Fibroblast of lung (primary cell): ENCODE measurements around the gene RANBP10. TPM values are rescaled to one million over a fixed set of nuclear protein-coding genes. Genes with fewer than 3 reads are reported as not detected.

Source experiments
- DNase-seq, 2 donors: peaks; one replicate each; pipeline versions ENCODE4 v3.0.0 to v3.0.0-alpha.2; 2010; ENCODE audit warnings: low read depth in 2 of 2
- H2AFZ ChIP-seq: 2 replicates; pipeline ENCODE4 v1.5.1; 2012; ENCODE audit warnings: low read length, control low read depth, inconsistent platforms
- H3K27ac ChIP-seq: 2 replicates; pipeline ENCODE4 v1.5.1; 2011; ENCODE audit warnings: low read length, control low read depth; ENCODE audit not compliant: insufficient read depth
- H3K27me3 ChIP-seq: 2 replicates; pipeline ENCODE4 v1.5.1; 2011; ENCODE audit warnings: mild to moderate bottlenecking, low read length; ENCODE audit not compliant: control insufficient read depth, insufficient read depth
- H3K36me3 ChIP-seq: 2 replicates; pipeline ENCODE4 v1.5.1; 2011; ENCODE audit warnings: low read length; ENCODE audit not compliant: control insufficient read depth, insufficient read depth
- H3K4me1 ChIP-seq: 2 replicates; pipeline ENCODE4 v1.5.1; 2011; ENCODE audit warnings: low read length; ENCODE audit not compliant: control insufficient read depth, insufficient read depth; ENCODE audit errors: extremely low read depth
- H3K4me2 ChIP-seq: 2 replicates; pipeline ENCODE4 v1.5.1; 2011; ENCODE audit warnings: low read length, control low read depth; ENCODE audit not compliant: insufficient read depth; ENCODE audit errors: extremely low read depth
- H3K4me3 ChIP-seq, 4 experiments: fragments of 200-600 bp in 1 of 4; sonication (generic) in 1 of 4; replicated peaks in 1 of 4; 2 replicates each; pipeline ENCODE4 v1.5.1; 2011 to 2016; ENCODE audit warnings: low read length in 4 of 4, low read depth in 3 of 4, mild to moderate bottlenecking in 3 of 4, control low read depth in 2 of 4, inconsistent platforms in 1 of 4, mixed read lengths in 1 of 4; ENCODE audit not compliant: insufficient read depth in 1 of 4; ENCODE audit errors: control extremely low read depth in 1 of 4
- H3K79me2 ChIP-seq: 2 replicates; pipeline ENCODE4 v1.5.1; 2012; ENCODE audit warnings: mild to moderate bottlenecking, low read length, inconsistent platforms; ENCODE audit not compliant: control insufficient read depth, insufficient read depth
- H3K9ac ChIP-seq: 2 replicates; pipeline ENCODE4 v1.5.1; 2011; ENCODE audit warnings: mild to moderate bottlenecking, low read length, control low read depth; ENCODE audit not compliant: insufficient read depth
- H3K9me3 ChIP-seq: 2 replicates; pipeline ENCODE4 v1.5.1; 2012; ENCODE audit warnings: low read depth, low read length; ENCODE audit not compliant: control insufficient read depth, insufficient read depth
- H4K20me1 ChIP-seq: 2 replicates; pipeline ENCODE4 v1.5.1; 2011; ENCODE audit warnings: low read length; ENCODE audit not compliant: control insufficient read depth, insufficient read depth; ENCODE audit errors: extremely low read depth
- EZH2 ChIP-seq: IDR thresholded peaks from 2 replicates; pipeline ENCODE4 v1.5.1; 2012; ENCODE audit warnings: low read length, control low read depth, mild to moderate bottlenecking; ENCODE audit errors: missing control alignments
- polyA plus RNA-seq, 2 donors: library from polyadenylated mRNA; depleted of rRNA in 1 of 2; stranded (reverse) in 1 of 2; unstranded in 1 of 2; fragments of >200 nt; gene quantifications; 2 replicates each; pipeline ENCODE4 v1.2.1, GENCODE V29; 2011 to 2012; ENCODE audit warnings: missing spikeins in 1 of 2
- total RNA-seq: library from RNA; depleted of rRNA; stranded (reverse); fragments of >200 nt; gene quantifications from 2 replicates; pipeline ENCODE4 v1.2.1, GENCODE V29; 2014
- TF ChIP-seq, protein P1 (sequence below), 2 donors: IDR thresholded peaks in 1 of 2; conservative IDR thresholded peaks in 1 of 2; 1 replicate in 1 of 2; 2 replicates in 1 of 2; pipeline ENCODE4 v1.5.1; 2011 to 2012; ENCODE audit warnings: low read length in 2 of 2, control low read depth in 1 of 2, inconsistent platforms in 1 of 2, low read depth in 1 of 2, mild to moderate bottlenecking in 1 of 2

RANBP10 gene
- total and polyA plus RNA-seq, 2 donors (not counting 1 experiment from before 2014, with no cell fraction given), result 4.6 to 7.1 TPM

- DNase-seq, result peak; percentile 86 to 93
- peaks cover 4% of the 10 kb centered on the region for H3K4me1 ChIP-seq
- H3K36me3 ChIP-seq, result peaks cover 2% of the 10 kb centered on the region
- peak within 1 kb of the TSS; percentile 57 to 92 (median 84) for H3K4me3 ChIP-seq
- H2AFZ ChIP-seq, result peak within 1 kb of the TSS; percentile 81
- H3K9ac ChIP-seq, result peak within 1 kb of the TSS; percentile 83
- H3K4me2 ChIP-seq, result peak within 1 kb of the TSS; percentile 94
- H3K27ac ChIP-seq, result peak within 1 kb of the TSS; percentile 83
- TF ChIP-seq EZH2, result no peak
- TF ChIP-seq, protein P1, sequence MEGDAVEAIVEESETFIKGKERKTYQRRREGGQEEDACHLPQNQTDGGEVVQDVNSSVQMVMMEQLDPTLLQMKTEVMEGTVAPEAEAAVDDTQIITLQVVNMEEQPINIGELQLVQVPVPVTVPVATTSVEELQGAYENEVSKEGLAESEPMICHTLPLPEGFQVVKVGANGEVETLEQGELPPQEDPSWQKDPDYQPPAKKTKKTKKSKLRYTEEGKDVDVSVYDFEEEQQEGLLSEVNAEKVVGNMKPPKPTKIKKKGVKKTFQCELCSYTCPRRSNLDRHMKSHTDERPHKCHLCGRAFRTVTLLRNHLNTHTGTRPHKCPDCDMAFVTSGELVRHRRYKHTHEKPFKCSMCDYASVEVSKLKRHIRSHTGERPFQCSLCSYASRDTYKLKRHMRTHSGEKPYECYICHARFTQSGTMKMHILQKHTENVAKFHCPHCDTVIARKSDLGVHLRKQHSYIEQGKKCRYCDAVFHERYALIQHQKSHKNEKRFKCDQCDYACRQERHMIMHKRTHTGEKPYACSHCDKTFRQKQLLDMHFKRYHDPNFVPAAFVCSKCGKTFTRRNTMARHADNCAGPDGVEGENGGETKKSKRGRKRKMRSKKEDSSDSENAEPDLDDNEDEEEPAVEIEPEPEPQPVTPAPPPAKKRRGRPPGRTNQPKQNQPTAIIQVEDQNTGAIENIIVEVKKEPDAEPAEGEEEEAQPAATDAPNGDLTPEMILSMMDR (conservative IDR thresholded peaks at IDR 0.05 in 1 of 2, IDR thresholded peaks at IDR 0.05 in 1 of 2; ENCODE audit: low read depth in 1 of 2, low read length in 2 of 2), result no peak
- H3K79me2 ChIP-seq, result peaks cover 18% of the 10 kb centered on the region
- H3K9me3 ChIP-seq, result no peaks in the 10 kb centered on the region
- no peaks in the 10 kb centered on the region for H3K27me3 ChIP-seq
- no peaks in the 10 kb centered on the region for H4K20me1 ChIP-seq
Measured at GRCh38 chr16:67719048-67719777, 87.1 kb downstream of the RANBP10 start, which contains the start of gene GFOD2. GFOD2 (minus strand) TSS chr16:67719316; CDS start chr16:67685715, 33,601 bp downstream.

DNA sequence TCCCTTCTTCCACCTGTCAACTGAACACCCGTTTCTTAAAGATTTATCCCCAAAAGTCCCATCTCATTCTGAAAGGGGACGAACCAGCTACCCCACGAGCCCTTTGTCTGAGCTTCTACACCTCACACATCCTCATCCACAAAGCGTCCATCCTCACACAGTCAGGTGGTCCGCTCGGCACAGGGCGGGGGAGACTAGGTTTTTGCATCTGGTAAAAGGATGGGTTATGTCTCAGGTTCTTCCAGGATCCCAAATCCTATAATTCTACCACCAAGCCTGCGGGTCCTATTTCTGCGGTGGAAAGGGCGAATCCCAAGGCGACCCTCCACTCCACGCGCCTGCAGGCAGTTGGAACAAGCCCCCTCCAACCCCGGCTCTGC, 87.7 kb downstream of the RANBP10 start:
- no peaks in the 10 kb centered on the region for H3K27me3 ChIP-seq
- peaks cover 2% of the 10 kb centered on the region for H3K36me3 ChIP-seq
- H3K4me3 ChIP-seq, result peak overlapping the region; percentile 57 to 92 (median 84)
- peak overlapping the region; percentile 88 for H3K4me2 ChIP-seq
- no peak for DNase-seq
- peak overlapping the region; percentile 83 for H3K27ac ChIP-seq
- peaks cover 20% of the 10 kb centered on the region for H3K79me2 ChIP-seq
- TF ChIP-seq EZH2, result no peak
- TF ChIP-seq, protein P1 (conservative IDR thresholded peaks at IDR 0.05 in 1 of 2, IDR thresholded peaks at IDR 0.05 in 1 of 2; ENCODE audit: low read depth in 1 of 2, low read length in 2 of 2), result no peak
- peak overlapping the region; percentile 83 for H3K9ac ChIP-seq
- peak overlapping the region; percentile 81 for H2AFZ ChIP-seq
- H4K20me1 ChIP-seq, result no peaks in the 10 kb centered on the region
- H3K9me3 ChIP-seq, result no peaks in the 10 kb centered on the region
- peaks cover 4% of the 10 kb centered on the region for H3K4me1 ChIP-seq

DNA sequence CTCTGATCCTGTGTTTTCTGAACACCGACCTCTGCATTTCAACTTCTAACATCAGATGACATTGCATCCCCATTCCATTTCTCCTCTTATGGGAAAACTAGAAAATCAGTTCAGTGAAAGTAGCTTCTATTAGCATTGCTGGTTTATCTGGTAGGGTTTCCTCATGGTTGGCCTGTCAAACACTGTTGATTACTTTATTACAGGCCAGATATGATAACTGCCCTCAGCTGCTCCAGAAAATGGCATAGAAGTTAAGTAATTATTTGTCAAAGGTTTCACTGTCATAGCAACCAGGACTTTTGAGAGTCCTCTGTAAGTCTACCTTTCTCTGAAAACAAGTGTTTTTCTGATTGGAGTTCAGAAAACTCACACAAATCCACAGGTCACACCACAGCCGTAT, 90.3 kb downstream of the RANBP10 start:
- H3K27ac ChIP-seq, result no peak overlapping the region
- H3K36me3 ChIP-seq, result no peaks in the 10 kb centered on the region
- peaks cover 22% of the 10 kb centered on the region for H3K79me2 ChIP-seq
- DNase-seq, result no peak
- H3K4me1 ChIP-seq, result peaks cover 4% of the 10 kb centered on the region
- H3K27me3 ChIP-seq, result no peaks in the 10 kb centered on the region
- H2AFZ ChIP-seq, result no peak overlapping the region
- H3K4me2 ChIP-seq, result no peak overlapping the region
- no peak overlapping the region for H3K4me3 ChIP-seq
- TF ChIP-seq, protein P1 (conservative IDR thresholded peaks at IDR 0.05 in 1 of 2, IDR thresholded peaks at IDR 0.05 in 1 of 2; ENCODE audit: low read depth in 1 of 2, low read length in 2 of 2), result no peak
- TF ChIP-seq EZH2, result no peak
- no peaks in the 10 kb centered on the region for H3K9me3 ChIP-seq
- no peaks in the 10 kb centered on the region for H4K20me1 ChIP-seq
- H3K9ac ChIP-seq, result no peak overlapping the region
